ENCODE results near the gene ITPR1.

DNA sequence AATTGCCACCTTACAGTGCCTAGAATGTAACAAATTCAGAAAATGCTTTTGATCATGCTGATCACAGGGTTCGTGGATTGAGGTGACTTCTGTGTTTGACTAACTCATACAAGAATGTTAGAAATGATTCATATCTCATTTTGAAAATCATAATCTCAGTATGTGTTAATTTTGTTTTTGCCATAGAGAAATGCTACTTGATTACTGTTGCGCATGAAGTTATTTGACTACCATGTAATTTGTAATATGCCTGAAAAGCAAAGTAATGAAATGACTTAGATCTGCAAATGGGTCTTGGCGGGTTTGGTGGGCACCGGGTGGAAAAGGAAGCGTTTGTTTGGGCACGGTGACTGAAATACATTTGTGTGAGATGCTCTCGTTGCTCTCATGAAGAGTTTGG is 312.5 kb downstream of the ITPR1 start:
- TF ChIP-seq, protein P1, sequence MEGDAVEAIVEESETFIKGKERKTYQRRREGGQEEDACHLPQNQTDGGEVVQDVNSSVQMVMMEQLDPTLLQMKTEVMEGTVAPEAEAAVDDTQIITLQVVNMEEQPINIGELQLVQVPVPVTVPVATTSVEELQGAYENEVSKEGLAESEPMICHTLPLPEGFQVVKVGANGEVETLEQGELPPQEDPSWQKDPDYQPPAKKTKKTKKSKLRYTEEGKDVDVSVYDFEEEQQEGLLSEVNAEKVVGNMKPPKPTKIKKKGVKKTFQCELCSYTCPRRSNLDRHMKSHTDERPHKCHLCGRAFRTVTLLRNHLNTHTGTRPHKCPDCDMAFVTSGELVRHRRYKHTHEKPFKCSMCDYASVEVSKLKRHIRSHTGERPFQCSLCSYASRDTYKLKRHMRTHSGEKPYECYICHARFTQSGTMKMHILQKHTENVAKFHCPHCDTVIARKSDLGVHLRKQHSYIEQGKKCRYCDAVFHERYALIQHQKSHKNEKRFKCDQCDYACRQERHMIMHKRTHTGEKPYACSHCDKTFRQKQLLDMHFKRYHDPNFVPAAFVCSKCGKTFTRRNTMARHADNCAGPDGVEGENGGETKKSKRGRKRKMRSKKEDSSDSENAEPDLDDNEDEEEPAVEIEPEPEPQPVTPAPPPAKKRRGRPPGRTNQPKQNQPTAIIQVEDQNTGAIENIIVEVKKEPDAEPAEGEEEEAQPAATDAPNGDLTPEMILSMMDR (IDR thresholded peaks at IDR 0.05), result no peak
- TF ChIP-seq TCF7L2 (IDR thresholded peaks at IDR 0.05; ENCODE audit: low read depth, low read length), result no peak
- no peak for TF ChIP-seq POLR2AphosphoS5 (IDR thresholded peaks at IDR 0.05; ENCODE audit: low read depth, low read length)
- TF ChIP-seq SIN3A (IDR thresholded peaks at IDR 0.05; ENCODE audit: borderline replicate concordance, insufficient read depth, low read depth, low read length), result no peak

All from Panc1 (cell line).